ENCODE measurements around the gene MSX1.

The MSX1 gene

DNA sequence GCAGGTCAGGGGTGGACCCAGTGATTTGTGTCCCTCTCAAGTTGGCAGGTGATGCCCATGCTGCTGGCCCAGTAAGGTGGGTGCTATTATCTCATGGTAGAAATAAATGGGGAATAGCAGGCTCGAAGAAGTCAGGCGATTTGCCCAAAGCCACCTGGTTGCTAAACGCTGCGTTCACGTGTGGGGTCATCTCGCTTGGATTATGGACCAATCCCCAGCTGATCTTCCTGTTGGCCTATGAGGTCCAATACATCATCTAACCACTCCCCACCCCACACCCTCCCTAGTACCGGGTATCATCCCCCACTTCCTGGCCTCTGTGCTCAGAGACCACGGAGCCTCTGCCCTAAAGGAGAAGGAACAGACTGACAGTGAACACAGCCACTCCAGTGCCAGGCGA, 18.3 kb upstream of the MSX1 start:
- Histone ChIP-seq H3K4me1 (ENCODE audit: insufficient read depth, low read length) (no peaks in the 10 kb centered on the region), H3K4me2 (ENCODE audit: insufficient read depth, low read length) (no peak overlapping the region), H3K36me3 (ENCODE audit: insufficient read depth, low read length) (no peaks in the 10 kb centered on the region), H2AFZ (ENCODE audit: low read depth, low read length) (no peak overlapping the region), H3K9ac (ENCODE audit: low read depth, low read length) (no peak overlapping the region), H3K4me3 (ENCODE audit: low read depth in 1 of 2, low read length in 2 of 2) (no peak overlapping the region), H3K79me2 (ENCODE audit: insufficient read depth, low read length) (no peaks in the 10 kb centered on the region), H3K27ac (ENCODE audit: low read length) (no peak overlapping the region), H3K9me3 (ENCODE audit: insufficient read depth, low read length, severe bottlenecking) (no peaks in the 10 kb centered on the region), H3K27me3 (ENCODE audit: insufficient read depth, low read length, poor library complexity) (no peaks in the 10 kb centered on the region), H4K20me1 (ENCODE audit: insufficient read depth, low read length) (no peaks in the 10 kb centered on the region)
- no peak for TF ChIP-seq EZH2 (IDR thresholded peaks at IDR 0.05; ENCODE audit: borderline replicate concordance, low read depth, low read length, severe bottlenecking)
- TF ChIP-seq, protein P1, sequence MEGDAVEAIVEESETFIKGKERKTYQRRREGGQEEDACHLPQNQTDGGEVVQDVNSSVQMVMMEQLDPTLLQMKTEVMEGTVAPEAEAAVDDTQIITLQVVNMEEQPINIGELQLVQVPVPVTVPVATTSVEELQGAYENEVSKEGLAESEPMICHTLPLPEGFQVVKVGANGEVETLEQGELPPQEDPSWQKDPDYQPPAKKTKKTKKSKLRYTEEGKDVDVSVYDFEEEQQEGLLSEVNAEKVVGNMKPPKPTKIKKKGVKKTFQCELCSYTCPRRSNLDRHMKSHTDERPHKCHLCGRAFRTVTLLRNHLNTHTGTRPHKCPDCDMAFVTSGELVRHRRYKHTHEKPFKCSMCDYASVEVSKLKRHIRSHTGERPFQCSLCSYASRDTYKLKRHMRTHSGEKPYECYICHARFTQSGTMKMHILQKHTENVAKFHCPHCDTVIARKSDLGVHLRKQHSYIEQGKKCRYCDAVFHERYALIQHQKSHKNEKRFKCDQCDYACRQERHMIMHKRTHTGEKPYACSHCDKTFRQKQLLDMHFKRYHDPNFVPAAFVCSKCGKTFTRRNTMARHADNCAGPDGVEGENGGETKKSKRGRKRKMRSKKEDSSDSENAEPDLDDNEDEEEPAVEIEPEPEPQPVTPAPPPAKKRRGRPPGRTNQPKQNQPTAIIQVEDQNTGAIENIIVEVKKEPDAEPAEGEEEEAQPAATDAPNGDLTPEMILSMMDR (IDR thresholded peaks at IDR 0.05; ENCODE audit: borderline replicate concordance, extremely low read depth, low read length, poor library complexity, severe bottlenecking), result no peak
- no peak; the same call in 2 of the 3 replicates for ATAC-seq (ENCODE audit: insufficient read depth, low read depth)
- DNase-seq, result no peak

- ATAC-seq (ENCODE audit: insufficient read depth, low read depth) (no peak), DNase-seq (no peak)
- Histone ChIP-seq H3K27me3 (ENCODE audit: insufficient read depth, low read length, poor library complexity) (no peaks in the 10 kb centered on the region), H3K9ac (ENCODE audit: low read depth, low read length) (no peak overlapping the region), H2AFZ (ENCODE audit: low read depth, low read length) (no peak overlapping the region), H3K4me2 (ENCODE audit: insufficient read depth, low read length) (no peak overlapping the region), H3K4me1 (ENCODE audit: insufficient read depth, low read length) (no peaks in the 10 kb centered on the region), H3K4me3 (ENCODE audit: low read depth in 1 of 2, low read length in 2 of 2) (no peak overlapping the region), H3K79me2 (ENCODE audit: insufficient read depth, low read length) (no peaks in the 10 kb centered on the region), H3K36me3 (ENCODE audit: insufficient read depth, low read length) (no peaks in the 10 kb centered on the region), H3K27ac (ENCODE audit: low read length) (no peak overlapping the region), H4K20me1 (ENCODE audit: insufficient read depth, low read length) (no peaks in the 10 kb centered on the region), H3K9me3 (ENCODE audit: insufficient read depth, low read length, severe bottlenecking) (no peaks in the 10 kb centered on the region)
- no peak for TF ChIP-seq EZH2 (IDR thresholded peaks at IDR 0.05; ENCODE audit: borderline replicate concordance, low read depth, low read length, severe bottlenecking)
- TF ChIP-seq, protein P1 (IDR thresholded peaks at IDR 0.05; ENCODE audit: borderline replicate concordance, extremely low read depth, low read length, poor library complexity, severe bottlenecking), result no peak
Observed at GRCh38 chr4:4842476-4843441, 16.7 kb upstream of the MSX1 start.

DNA sequence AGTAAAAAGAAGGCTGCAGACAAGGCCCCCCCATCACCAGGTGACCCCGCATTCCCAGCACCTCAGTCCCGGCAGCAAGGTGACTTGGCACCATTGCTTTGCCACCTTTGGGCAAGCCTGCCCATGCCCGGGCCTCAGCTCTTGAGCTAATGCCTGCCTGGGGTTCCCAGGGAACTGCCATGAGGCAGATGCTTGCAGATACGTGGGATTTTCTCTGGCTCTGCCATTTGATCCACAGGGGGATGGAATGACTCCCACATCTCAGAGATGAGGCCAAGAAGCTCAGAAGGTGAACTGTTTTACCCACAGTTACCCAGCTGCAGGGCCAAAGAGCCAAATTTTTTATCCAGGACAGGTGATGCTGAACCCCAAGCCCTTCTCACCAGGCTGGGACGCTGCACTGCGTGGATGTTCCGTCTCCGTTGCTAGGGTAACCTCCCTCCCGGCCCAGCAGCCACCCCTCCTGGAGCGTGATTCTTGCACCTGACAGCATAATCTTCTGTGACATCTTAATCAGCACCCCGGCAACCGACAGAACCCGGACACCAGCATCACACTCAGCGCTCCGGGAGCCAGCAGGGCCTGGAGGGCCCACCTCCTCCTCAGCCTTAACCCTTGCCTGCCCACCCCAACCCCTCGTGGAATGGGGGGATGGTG, 15.7 kb upstream of the MSX1 start:
- no peak for TF ChIP-seq EZH2 (IDR thresholded peaks at IDR 0.05; ENCODE audit: borderline replicate concordance, low read depth, low read length, severe bottlenecking)
- TF ChIP-seq, protein P1 (IDR thresholded peaks at IDR 0.05; ENCODE audit: borderline replicate concordance, extremely low read depth, low read length, poor library complexity, severe bottlenecking), result no peak
- H3K27ac ChIP-seq (ENCODE audit: low read length), result no peak overlapping the region
- no peak overlapping the region for H3K4me2 ChIP-seq (ENCODE audit: insufficient read depth, low read length)
- no peaks in the 10 kb centered on the region for H3K4me1 ChIP-seq (ENCODE audit: insufficient read depth, low read length)
- no peak for DNase-seq
- no peak overlapping the region for H3K9ac ChIP-seq (ENCODE audit: low read depth, low read length)
- ATAC-seq (ENCODE audit: insufficient read depth, low read depth), result no peak
- H3K9me3 ChIP-seq (ENCODE audit: insufficient read depth, low read length, severe bottlenecking), result no peaks in the 10 kb centered on the region
- no peak overlapping the region for H3K4me3 ChIP-seq (ENCODE audit: low read depth in 1 of 2, low read length in 2 of 2)
- H4K20me1 ChIP-seq (ENCODE audit: insufficient read depth, low read length), result no peaks in the 10 kb centered on the region
- H3K36me3 ChIP-seq (ENCODE audit: insufficient read depth, low read length), result no peaks in the 10 kb centered on the region
- H3K27me3 ChIP-seq (ENCODE audit: insufficient read depth, low read length, poor library complexity), result no peaks in the 10 kb centered on the region
- no peaks in the 10 kb centered on the region for H3K79me2 ChIP-seq (ENCODE audit: insufficient read depth, low read length)
- no peak overlapping the region for H2AFZ ChIP-seq (ENCODE audit: low read depth, low read length)
